ENCODE data around the gene WWC2.

Gene WWC2

GRCh38 chr4:183204793-183205192, 105.7 kb downstream of the WWC2 start:
- no peak overlapping the region for H3K4me2 ChIP-seq (ENCODE audit: low read length)
- no peaks in the 10 kb centered on the region for H3K9me3 ChIP-seq (ENCODE audit: control insufficient read depth, low read length)
- no peak overlapping the region for H3K27ac ChIP-seq
- H3K27me3 ChIP-seq (ENCODE audit: control insufficient read depth, insufficient read depth, low read length) = no peaks in the 10 kb centered on the region
- no peak overlapping the region for H2AFZ ChIP-seq
- H3K4me3 ChIP-seq (ENCODE audit: low read depth, low read length) = no peak overlapping the region
- no peaks in the 10 kb centered on the region for H3K79me2 ChIP-seq
- TF ChIP-seq, protein P1, sequence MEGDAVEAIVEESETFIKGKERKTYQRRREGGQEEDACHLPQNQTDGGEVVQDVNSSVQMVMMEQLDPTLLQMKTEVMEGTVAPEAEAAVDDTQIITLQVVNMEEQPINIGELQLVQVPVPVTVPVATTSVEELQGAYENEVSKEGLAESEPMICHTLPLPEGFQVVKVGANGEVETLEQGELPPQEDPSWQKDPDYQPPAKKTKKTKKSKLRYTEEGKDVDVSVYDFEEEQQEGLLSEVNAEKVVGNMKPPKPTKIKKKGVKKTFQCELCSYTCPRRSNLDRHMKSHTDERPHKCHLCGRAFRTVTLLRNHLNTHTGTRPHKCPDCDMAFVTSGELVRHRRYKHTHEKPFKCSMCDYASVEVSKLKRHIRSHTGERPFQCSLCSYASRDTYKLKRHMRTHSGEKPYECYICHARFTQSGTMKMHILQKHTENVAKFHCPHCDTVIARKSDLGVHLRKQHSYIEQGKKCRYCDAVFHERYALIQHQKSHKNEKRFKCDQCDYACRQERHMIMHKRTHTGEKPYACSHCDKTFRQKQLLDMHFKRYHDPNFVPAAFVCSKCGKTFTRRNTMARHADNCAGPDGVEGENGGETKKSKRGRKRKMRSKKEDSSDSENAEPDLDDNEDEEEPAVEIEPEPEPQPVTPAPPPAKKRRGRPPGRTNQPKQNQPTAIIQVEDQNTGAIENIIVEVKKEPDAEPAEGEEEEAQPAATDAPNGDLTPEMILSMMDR (IDR thresholded peaks at IDR 0.05) = no peak
- H3K36me3 ChIP-seq (ENCODE audit: control insufficient read depth, insufficient read depth, low read length) = no peaks in the 10 kb centered on the region
- H3K9ac ChIP-seq = no peak overlapping the region
- no peaks in the 10 kb centered on the region for H3K4me1 ChIP-seq

- Histone ChIP-seq H3K27me3 (ENCODE audit: control insufficient read depth, insufficient read depth, low read length) (no peaks in the 10 kb centered on the region), H3K9ac (no peak overlapping the region), H2AFZ (no peak overlapping the region), H3K4me2 (ENCODE audit: low read length) (no peak overlapping the region), H3K79me2 (no peaks in the 10 kb centered on the region), H3K27ac (no peak overlapping the region), H3K9me3 (ENCODE audit: control insufficient read depth, low read length) (no peaks in the 10 kb centered on the region), H3K36me3 (ENCODE audit: control insufficient read depth, insufficient read depth, low read length) (no peaks in the 10 kb centered on the region), H3K4me1 (no peaks in the 10 kb centered on the region), H3K4me3 (ENCODE audit: low read depth, low read length) (no peak overlapping the region)
- TF ChIP-seq, protein P1 (IDR thresholded peaks at IDR 0.05) = no peak
Observed at GRCh38 chr4:183205193-183205592, 106.1 kb downstream of the WWC2 start.

DNA sequence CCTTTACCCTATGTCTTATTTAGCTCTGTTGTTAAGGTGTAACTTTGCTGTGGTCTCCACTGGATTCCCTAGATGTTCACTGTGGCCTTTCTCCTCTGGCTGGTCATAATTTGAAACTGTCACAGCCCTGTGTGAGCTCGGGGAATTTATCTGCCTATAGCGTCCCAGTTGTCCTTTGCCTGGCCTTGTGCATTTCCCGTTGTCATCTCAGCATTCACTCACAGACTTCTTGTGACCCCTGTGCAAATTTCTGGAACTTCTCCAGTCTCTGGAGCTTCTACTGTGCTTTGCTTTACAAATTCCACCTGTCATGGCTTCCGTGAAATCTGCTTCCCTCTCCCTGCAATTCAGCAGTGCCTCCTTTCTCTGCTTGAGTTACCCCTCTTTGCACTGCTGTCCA, 106.7 kb downstream of the WWC2 start:
- H3K79me2 ChIP-seq = no peaks in the 10 kb centered on the region
- H3K9ac ChIP-seq = no peak overlapping the region
- no peak overlapping the region for H3K4me2 ChIP-seq (ENCODE audit: low read length)
- H2AFZ ChIP-seq = no peak overlapping the region
- no peak overlapping the region for H3K4me3 ChIP-seq (ENCODE audit: low read depth, low read length)
- no peaks in the 10 kb centered on the region for H3K27me3 ChIP-seq (ENCODE audit: control insufficient read depth, insufficient read depth, low read length)
- H3K36me3 ChIP-seq (ENCODE audit: control insufficient read depth, insufficient read depth, low read length) = no peaks in the 10 kb centered on the region
- no peak overlapping the region for H3K27ac ChIP-seq
- no peaks in the 10 kb centered on the region for H3K9me3 ChIP-seq (ENCODE audit: control insufficient read depth, low read length)
- TF ChIP-seq, protein P1 (IDR thresholded peaks at IDR 0.05) = no peak
- no peaks in the 10 kb centered on the region for H3K4me1 ChIP-seq

DNA sequence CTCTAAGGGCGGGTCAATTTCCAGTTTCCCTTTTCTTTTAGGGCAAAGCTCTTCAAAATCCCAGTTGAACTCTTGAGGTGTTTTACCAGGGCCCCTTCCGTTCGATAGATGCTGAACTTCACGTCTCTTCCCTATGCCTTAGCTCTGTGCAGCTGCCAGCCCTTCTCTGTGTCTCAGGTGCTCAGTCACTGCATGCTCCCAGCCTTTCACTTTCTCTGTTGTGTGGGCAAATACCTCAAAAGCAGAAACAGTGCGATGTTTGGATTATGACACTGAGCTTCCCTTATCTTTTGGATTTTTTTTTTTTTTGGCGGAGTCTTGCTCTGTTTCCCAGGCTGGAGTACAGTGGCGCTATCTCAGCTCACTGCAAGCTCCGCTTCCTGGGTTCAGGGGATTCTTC, 112.5 kb downstream of the WWC2 start:
- TF ChIP-seq, protein P1 (IDR thresholded peaks at IDR 0.05) = no peak
- H3K9me3 ChIP-seq (ENCODE audit: control insufficient read depth, low read length) = no peaks in the 10 kb centered on the region
- no peaks in the 10 kb centered on the region for H3K79me2 ChIP-seq
- no peak overlapping the region for H2AFZ ChIP-seq
- no peak overlapping the region for H3K4me3 ChIP-seq (ENCODE audit: low read depth, low read length)
- no peak overlapping the region for H3K27ac ChIP-seq
- no peaks in the 10 kb centered on the region for H3K36me3 ChIP-seq (ENCODE audit: control insufficient read depth, insufficient read depth, low read length)
- no peaks in the 10 kb centered on the region for H3K4me1 ChIP-seq
- no peak overlapping the region for H3K9ac ChIP-seq
- no peaks in the 10 kb centered on the region for H3K27me3 ChIP-seq (ENCODE audit: control insufficient read depth, insufficient read depth, low read length)
- H3K4me2 ChIP-seq (ENCODE audit: low read length) = no peak overlapping the region

GRCh38 chr4:183213996-183214395, 114.9 kb downstream of the WWC2 start:
- Histone ChIP-seq H3K9me3 (ENCODE audit: control insufficient read depth, low read length) (no peaks in the 10 kb centered on the region), H3K79me2 (no peaks in the 10 kb centered on the region), H3K9ac (no peak overlapping the region), H3K4me2 (ENCODE audit: low read length) (no peak overlapping the region), H2AFZ (no peak overlapping the region), H3K27ac (no peak overlapping the region), H3K4me3 (ENCODE audit: low read depth, low read length) (no peak overlapping the region), H3K4me1 (no peaks in the 10 kb centered on the region), H3K27me3 (ENCODE audit: control insufficient read depth, insufficient read depth, low read length) (no peaks in the 10 kb centered on the region), H3K36me3 (ENCODE audit: control insufficient read depth, insufficient read depth, low read length) (no peaks in the 10 kb centered on the region)
- TF ChIP-seq, protein P1 (IDR thresholded peaks at IDR 0.05) = no peak

Data from parathyroid adenoma (tissue), 2 donors.